GM12873 (cell line): ENCODE measurements around the gene MAP3K2.

Experiments used
- CTCF ChIP-seq: IDR thresholded peaks from 2 replicates; pipeline ENCODE4 v1.5.1; 2012; ENCODE audit warnings: low read depth, mild to moderate bottlenecking, moderate library complexity, low read length, control low read depth; ENCODE audit not compliant: insufficient read depth; ENCODE audit errors: missing control alignments

Gene MAP3K2

GRCh38 chr2:127408004-127408806 is 20.4 kb upstream of the MAP3K2 start:
- no peak for TF ChIP-seq CTCF

DNA sequence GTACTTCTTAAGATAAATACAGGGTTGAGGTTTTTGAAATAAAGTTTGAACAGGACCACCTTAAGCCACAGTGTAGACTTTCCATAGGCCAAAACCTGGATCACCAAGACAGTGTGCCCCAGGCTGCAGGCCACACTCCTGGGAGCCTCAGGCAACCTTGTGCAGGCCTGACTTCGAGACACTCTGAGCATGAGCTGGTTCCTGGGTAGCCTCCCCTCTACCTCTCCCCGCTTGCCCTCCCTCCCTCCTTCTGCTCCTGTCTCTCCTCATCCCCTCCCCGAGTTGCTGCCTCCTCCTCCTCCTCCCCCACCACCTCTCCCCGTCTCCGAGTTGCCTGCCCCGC is 19.9 kb upstream of the MAP3K2 start:
- TF ChIP-seq CTCF: no peak

GRCh38 chr2:127407091-127407490 is 19.3 kb upstream of the MAP3K2 start:
- TF ChIP-seq CTCF: no peak

- no peak for TF ChIP-seq CTCF
Observed at GRCh38 chr2:127406454-127406853, 18.7 kb upstream of the MAP3K2 start.

DNA sequence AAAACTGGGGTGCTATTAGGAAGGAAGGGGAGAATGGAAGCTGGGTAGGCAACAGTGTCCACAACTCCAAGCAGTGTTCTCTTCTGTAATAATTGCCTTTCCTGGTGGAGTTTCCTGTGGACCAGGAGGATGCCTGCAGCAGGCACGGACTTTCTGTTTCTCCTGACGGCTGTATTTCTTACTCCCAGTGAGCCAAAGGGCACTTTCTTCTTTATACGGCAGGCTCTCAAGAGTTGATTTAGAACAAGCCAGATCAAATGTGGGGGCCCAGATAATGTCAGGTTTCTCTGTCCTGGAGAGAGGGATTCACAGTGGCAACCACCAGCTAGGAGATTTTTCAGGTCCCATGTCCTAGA is 17.5 kb upstream of the MAP3K2 start:
- TF ChIP-seq CTCF: no peak

DNA sequence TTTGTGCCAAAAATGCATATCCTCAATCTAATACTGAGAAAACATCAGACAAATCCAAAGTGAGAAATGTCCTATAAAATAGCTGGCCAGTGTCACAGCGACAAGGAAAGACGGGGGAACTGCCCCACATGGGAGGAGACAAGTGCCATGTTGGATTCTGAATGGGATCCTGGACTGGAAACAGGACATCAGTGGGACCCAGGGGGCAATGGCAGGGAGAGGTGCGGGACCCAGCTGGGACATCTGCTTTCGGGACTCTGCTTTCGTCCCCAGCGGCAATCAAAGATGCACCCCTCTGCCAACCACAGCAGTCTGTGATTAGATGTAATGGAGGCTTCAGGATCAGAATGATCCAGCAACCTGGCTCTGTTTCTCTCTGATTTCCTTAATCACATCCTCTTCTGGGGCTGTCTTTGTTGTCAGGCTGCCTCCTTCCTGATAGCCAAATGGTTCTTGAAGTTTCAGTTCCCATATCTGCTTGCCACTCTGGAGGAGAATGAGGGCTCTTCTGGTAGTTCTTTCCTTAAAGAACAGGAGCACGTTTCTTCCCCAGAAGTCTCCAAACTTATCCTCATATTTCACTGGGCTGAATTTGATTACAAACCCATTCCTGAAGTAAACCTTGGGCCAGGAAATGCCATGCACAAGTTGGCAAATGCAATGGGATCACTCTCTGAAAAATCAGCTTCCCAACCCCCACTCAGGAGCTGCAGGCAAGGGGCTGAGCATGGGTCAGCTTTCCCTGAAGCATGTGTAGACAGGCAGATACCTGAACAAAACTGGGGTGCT is 16.9 kb upstream of the MAP3K2 start:
- TF ChIP-seq CTCF: no peak

DNA sequence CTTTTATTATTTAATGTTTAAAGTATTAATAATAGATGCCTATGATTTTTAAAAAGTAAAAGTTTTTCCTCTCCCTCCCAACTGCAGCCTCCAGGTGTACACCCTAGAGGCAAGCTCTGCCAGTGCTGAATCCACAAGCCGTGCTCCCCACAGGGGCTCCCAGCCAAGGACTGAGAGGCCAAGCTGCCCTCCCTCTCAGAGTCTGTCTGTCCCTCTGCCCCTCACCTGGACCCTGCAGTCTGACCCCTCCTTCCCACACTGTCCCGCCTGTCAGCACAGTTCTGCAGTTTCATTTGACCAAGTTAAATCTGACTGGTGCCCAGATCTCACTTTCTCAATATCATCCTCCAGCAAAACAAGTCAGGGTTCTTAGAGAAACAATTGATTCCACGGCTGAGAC is 15.7 kb upstream of the MAP3K2 start:
- TF ChIP-seq CTCF: no peak
